Trophoblast cell (in vitro differentiated cells and primary cell): ENCODE data around the gene TMEM239.
"Not testable (repeated sequence)": the region's sequence is repeated elsewhere in the genome, so short reads cannot be mapped to it uniquely, and the experiment has no call there.

Source experiments
- DNase-seq, 2 donors: peaks; one replicate each; pipeline ENCODE4 v3.0.0-alpha.2; 2016
- H2AFZ ChIP-seq: 2 replicates; pipeline ENCODE4 v1.6.1; 2013; ENCODE audit warnings: low read length, moderate library complexity, mild to moderate bottlenecking; ENCODE audit not compliant: insufficient read depth, poor library complexity
- H2AK5ac ChIP-seq: 2 replicates; pipeline ENCODE4 v1.6.1; 2013; ENCODE audit warnings: mild to moderate bottlenecking, low read length
- H2BK120ac ChIP-seq: 2 replicates; pipeline ENCODE4 v1.6.1; 2013; ENCODE audit warnings: low read length, mild to moderate bottlenecking, moderate library complexity; ENCODE audit not compliant: insufficient read depth, poor library complexity
- H2BK12ac ChIP-seq: 2 replicates; pipeline ENCODE4 v1.6.1; 2013; ENCODE audit warnings: mild to moderate bottlenecking, low read length, moderate library complexity
- H2BK5ac ChIP-seq: 2 replicates; pipeline ENCODE4 v1.6.1; 2013; ENCODE audit warnings: low read length, low read depth, moderate library complexity, mild to moderate bottlenecking; ENCODE audit not compliant: poor library complexity
- H3K14ac ChIP-seq: 2 replicates; pipeline ENCODE4 v1.6.1; 2013; ENCODE audit warnings: mild to moderate bottlenecking, low read length
- H3K18ac ChIP-seq: 2 replicates; pipeline ENCODE4 v1.6.1; 2013; ENCODE audit warnings: mild to moderate bottlenecking, low read length
- H3K23ac ChIP-seq: 2 replicates; pipeline ENCODE4 v1.6.1; 2013; ENCODE audit warnings: low read length
- H3K27ac ChIP-seq: 2 replicates; pipeline ENCODE4 v1.5.1; 2013; ENCODE audit warnings: low read depth, mild to moderate bottlenecking, inconsistent platforms, low read length, moderate library complexity
- H3K27me3 ChIP-seq: 2 replicates; pipeline ENCODE4 v1.6.1; 2013; ENCODE audit warnings: inconsistent platforms, mild to moderate bottlenecking, low read length, moderate library complexity; ENCODE audit not compliant: insufficient read depth
- H3K36me3 ChIP-seq, 2 experiments: 1 replicate in 1 of 2; 2 replicates in 1 of 2; pipeline ENCODE4 v1.6.1; 2013; ENCODE audit warnings: low read length in 2 of 2, mild to moderate bottlenecking in 2 of 2, moderate library complexity in 1 of 2; ENCODE audit not compliant: insufficient read depth in 2 of 2, control insufficient read depth in 1 of 2
- H3K4ac ChIP-seq: 2 replicates; pipeline ENCODE4 v1.6.1; 2013; ENCODE audit warnings: low read depth, mild to moderate bottlenecking, low read length, moderate library complexity
- H3K4me1 ChIP-seq, 2 experiments: 1 replicate in 1 of 2; 2 replicates in 1 of 2; pipeline ENCODE4 v1.6.1; 2013; ENCODE audit warnings: low read length in 2 of 2, mild to moderate bottlenecking in 2 of 2, moderate library complexity in 1 of 2; ENCODE audit not compliant: insufficient read depth in 2 of 2, control insufficient read depth in 1 of 2
- H3K4me2 ChIP-seq: 2 replicates; pipeline ENCODE4 v1.6.1; 2013; ENCODE audit warnings: inconsistent platforms, mild to moderate bottlenecking, low read length, moderate library complexity
- H3K4me3 ChIP-seq: 2 replicates; pipeline ENCODE4 v1.5.1; 2013; ENCODE audit warnings: mild to moderate bottlenecking, low read depth, low read length, inconsistent platforms
- H3K79me1 ChIP-seq: one replicate; pipeline ENCODE4 v1.6.1; 2013; ENCODE audit warnings: low read length
- H3K79me2 ChIP-seq: 2 replicates; pipeline ENCODE4 v1.6.1; 2013; ENCODE audit warnings: low read length, mild to moderate bottlenecking; ENCODE audit not compliant: control insufficient read depth, insufficient read depth, poor library complexity
- H3K9ac ChIP-seq: 2 replicates; pipeline ENCODE4 v1.6.1; 2013; ENCODE audit warnings: mild to moderate bottlenecking, low read length
- H3K9me3 ChIP-seq: 2 replicates; pipeline ENCODE4 v1.6.1; 2013; ENCODE audit warnings: low read depth, mild to moderate bottlenecking, control low read depth, inconsistent platforms, low read length; ENCODE audit not compliant: insufficient read depth
- H4K12ac ChIP-seq: 2 replicates; pipeline ENCODE4 v1.6.1; 2013; ENCODE audit warnings: low read depth, mild to moderate bottlenecking, low read length, moderate library complexity
- H4K8ac ChIP-seq: 2 replicates; pipeline ENCODE4 v1.6.1; 2013; ENCODE audit warnings: low read depth, mild to moderate bottlenecking, low read length, moderate library complexity
- H4K91ac ChIP-seq: one replicate; pipeline ENCODE4 v1.6.1; 2013; ENCODE audit warnings: low read depth, mild to moderate bottlenecking, low read length, moderate library complexity
- WGBS: extraction: QIAGEN DNeasy Blood & Tissue Kit; methylation state at CpG from one replicate; pipeline ENCODE4 v1.1.7; 2013; ENCODE audit warnings: missing lambda C conversion rate; ENCODE audit not compliant: insufficient read length, insufficient coverage; ENCODE audit errors: extremely low coverage; 5-methylcytosine and 5-hydroxymethylcytosine counted together

TMEM239 gene

DNA sequence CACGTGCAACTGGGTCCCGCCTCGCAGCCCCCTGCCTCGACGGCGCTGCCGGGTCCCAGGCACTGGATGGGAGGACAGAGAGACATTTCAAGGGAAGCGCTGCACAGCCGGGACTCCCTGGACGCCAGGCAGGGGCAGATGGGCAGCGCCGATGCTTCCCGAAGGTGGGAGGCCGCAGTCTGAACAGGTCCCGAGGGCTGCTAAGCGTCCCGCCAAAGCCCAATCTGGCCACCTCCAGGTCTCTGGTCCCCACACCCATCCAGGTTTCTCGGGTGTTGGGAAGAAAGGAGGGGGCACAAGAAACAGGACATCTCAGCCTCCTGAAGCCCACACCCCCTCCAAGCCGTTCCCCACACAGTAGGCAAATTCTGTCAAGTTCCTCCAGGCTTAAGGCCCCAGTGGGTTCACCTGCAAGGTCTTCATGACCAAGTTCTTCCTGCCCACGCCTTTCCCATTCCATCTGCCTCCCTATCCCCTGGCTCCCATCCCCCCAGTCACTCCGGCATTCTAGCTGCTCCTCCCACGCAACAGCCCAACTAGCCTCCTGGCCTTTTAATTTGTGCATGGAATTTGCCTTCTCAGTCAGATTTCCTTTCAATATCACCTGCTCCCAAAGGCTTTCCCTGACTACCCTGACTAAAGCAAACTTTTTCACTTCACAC lies 10.3 kb upstream of the TMEM239 start:
- no peak overlapping the region for H4K12ac ChIP-seq
- H2BK5ac ChIP-seq = no peak overlapping the region
- WGBS = no CpG with 5 or more reads among the region's 22 CpGs
- no peak overlapping the region for H4K8ac ChIP-seq
- H2BK120ac ChIP-seq = no peak overlapping the region
- H3K4ac ChIP-seq = no peak overlapping the region
- H3K4me2 ChIP-seq = no peak overlapping the region
- H3K9me3 ChIP-seq = peaks cover 2% of the 10 kb centered on the region
- H3K27me3 ChIP-seq = peaks cover 47% of the 10 kb centered on the region
- no peak overlapping the region for H2AFZ ChIP-seq
- no peak for DNase-seq
- H3K18ac ChIP-seq = no peak overlapping the region
- no peaks in the 10 kb centered on the region for H3K79me2 ChIP-seq
- H2AK5ac ChIP-seq = no peak overlapping the region
- peak overlapping the region; percentile 1 for H3K4me3 ChIP-seq
- H3K79me1 ChIP-seq = no peaks in the 10 kb centered on the region
- H3K36me3 ChIP-seq = no peaks in the 10 kb centered on the region
- no peak overlapping the region for H3K9ac ChIP-seq
- H4K91ac ChIP-seq = no peak overlapping the region
- no peak overlapping the region for H3K14ac ChIP-seq
- H3K23ac ChIP-seq = no peak overlapping the region
- H2BK12ac ChIP-seq = no peak overlapping the region
- H3K4me1 ChIP-seq = peaks cover 0 to 3% of the 10 kb centered on the region in 2 experiments
- H3K27ac ChIP-seq = no peak overlapping the region

DNA sequence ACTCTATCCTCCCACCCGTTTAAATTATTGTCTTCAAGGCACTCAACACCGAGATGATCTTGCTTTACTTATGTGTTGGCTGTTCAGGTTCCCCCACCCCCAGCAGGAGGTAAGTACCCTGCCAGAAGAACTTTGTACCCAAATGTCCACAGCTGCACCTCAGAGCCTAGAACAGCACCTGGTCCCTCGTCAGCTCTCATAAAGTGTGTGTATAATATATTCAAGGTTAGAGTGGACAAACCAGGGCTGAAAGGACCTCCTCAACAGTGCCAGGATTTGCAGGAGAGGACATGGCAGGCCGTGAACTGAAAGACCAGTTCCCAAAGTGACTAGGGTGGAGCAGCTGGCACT lies 9.8 kb upstream of the TMEM239 start:
- H3K14ac ChIP-seq = no peak overlapping the region
- H4K8ac ChIP-seq = no peak overlapping the region
- WGBS = no CpG with 5 or more reads among the region's 4 CpGs
- H2BK5ac ChIP-seq = no peak overlapping the region
- H4K91ac ChIP-seq = no peak overlapping the region
- no peak overlapping the region for H2AK5ac ChIP-seq
- no peaks in the 10 kb centered on the region for H3K36me3 ChIP-seq
- H3K79me1 ChIP-seq = no peaks in the 10 kb centered on the region
- no peak overlapping the region for H3K4me2 ChIP-seq
- peaks cover 2% of the 10 kb centered on the region for H3K9me3 ChIP-seq
- no peak overlapping the region for H3K23ac ChIP-seq
- no peak for DNase-seq
- no peaks in the 10 kb centered on the region for H3K79me2 ChIP-seq
- H4K12ac ChIP-seq = no peak overlapping the region
- H3K4ac ChIP-seq = no peak overlapping the region
- H3K27ac ChIP-seq = no peak overlapping the region
- no peak overlapping the region for H2BK12ac ChIP-seq
- H3K9ac ChIP-seq = no peak overlapping the region
- peaks cover 42% of the 10 kb centered on the region for H3K27me3 ChIP-seq
- no peak overlapping the region for H3K18ac ChIP-seq
- H2AFZ ChIP-seq = no peak overlapping the region
- H2BK120ac ChIP-seq = no peak overlapping the region
- H3K4me3 ChIP-seq = no peak overlapping the region
- H3K4me1 ChIP-seq = peaks cover 0 to 3% of the 10 kb centered on the region in 2 experiments

DNA sequence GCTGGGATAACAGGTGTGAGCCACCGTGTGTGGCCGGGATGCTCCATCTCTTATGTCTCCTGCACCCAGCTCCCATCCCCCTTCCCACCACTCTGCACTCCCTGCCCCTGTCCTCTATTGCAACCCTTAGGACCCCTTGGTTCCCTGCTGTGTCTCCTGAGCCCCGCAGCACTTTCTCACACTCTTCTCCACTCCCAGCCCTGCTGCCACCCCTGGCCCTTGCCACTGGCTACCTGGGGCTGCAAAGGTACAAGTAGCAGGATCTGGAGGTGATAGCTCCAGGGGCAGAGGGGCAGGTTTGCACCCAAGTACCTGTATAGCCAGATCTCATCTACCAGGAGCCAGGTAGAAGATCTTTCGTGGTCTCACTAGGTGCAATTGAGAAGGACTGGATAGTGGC lies 9.1 kb upstream of the TMEM239 start:
- no peak overlapping the region for H3K4me2 ChIP-seq
- peaks cover 37% of the 10 kb centered on the region for H3K27me3 ChIP-seq
- DNase-seq = no peak
- no peaks in the 10 kb centered on the region for H3K79me1 ChIP-seq
- no peak overlapping the region for H3K23ac ChIP-seq
- no peak overlapping the region for H3K9ac ChIP-seq
- H2BK12ac ChIP-seq = no peak overlapping the region
- H2AK5ac ChIP-seq = no peak overlapping the region
- H3K4me3 ChIP-seq = no peak overlapping the region
- WGBS = no CpG with 5 or more reads among the region's 4 CpGs
- H2AFZ ChIP-seq = no peak overlapping the region
- peaks cover 0 to 3% of the 10 kb centered on the region in 2 experiments for H3K4me1 ChIP-seq
- H3K9me3 ChIP-seq = peaks cover 2% of the 10 kb centered on the region
- no peak overlapping the region for H4K12ac ChIP-seq
- no peak overlapping the region for H3K18ac ChIP-seq
- H3K36me3 ChIP-seq = no peaks in the 10 kb centered on the region
- no peaks in the 10 kb centered on the region for H3K79me2 ChIP-seq
- H3K4ac ChIP-seq = no peak overlapping the region
- no peak overlapping the region for H2BK5ac ChIP-seq
- H2BK120ac ChIP-seq = no peak overlapping the region
- H3K14ac ChIP-seq = no peak overlapping the region
- no peak overlapping the region for H3K27ac ChIP-seq
- H4K8ac ChIP-seq = no peak overlapping the region
- no peak overlapping the region for H4K91ac ChIP-seq

DNA sequence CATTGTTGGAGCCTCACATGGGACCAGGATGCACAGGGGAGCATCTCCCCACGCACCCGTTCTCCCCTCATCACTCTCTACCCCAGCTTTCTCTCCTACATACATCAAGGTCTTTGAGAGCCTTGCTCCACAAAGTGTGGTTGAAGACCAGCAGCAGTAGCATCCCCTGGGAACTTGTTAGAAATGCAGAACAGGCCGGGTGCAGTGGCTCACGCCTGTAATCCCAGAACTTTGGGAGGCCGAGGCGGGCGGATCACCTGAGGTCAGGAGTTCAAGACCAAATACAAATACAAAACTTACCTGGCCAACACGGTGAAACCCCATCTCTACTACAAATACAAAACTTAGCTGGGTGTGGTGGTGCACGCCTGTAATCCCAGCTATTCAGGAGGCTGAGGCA lies 8.2 kb upstream of the TMEM239 start:
- H2BK5ac ChIP-seq, H4K91ac ChIP-seq, H3K4ac ChIP-seq, H3K9ac ChIP-seq, H3K14ac ChIP-seq, H4K12ac ChIP-seq, DNase-seq, H3K9me3 ChIP-seq, H3K23ac ChIP-seq, H3K18ac ChIP-seq, H3K79me1 ChIP-seq, H3K4me1 ChIP-seq, H2AK5ac ChIP-seq, H3K4me3 ChIP-seq, H2BK12ac ChIP-seq, H3K79me2 ChIP-seq, H4K8ac ChIP-seq, H3K27ac ChIP-seq, H3K36me3 ChIP-seq, H3K4me2 ChIP-seq, H2BK120ac ChIP-seq, H2AFZ ChIP-seq: not testable (repeated sequence)
- peaks cover 34% of the 10 kb centered on the region for H3K27me3 ChIP-seq
- WGBS = no CpG with 5 or more reads among the region's 9 CpGs
